MM.1S (cell line): Measurements from ENCODE around the gene OR2M5.

Source experiments
- DNase-seq: peaks from one replicate; pipeline ENCODE4 v3.0.0-alpha.2; 2015
- H2AFZ ChIP-seq: fragments of 300-600 bp; sonication (generic); 2 replicates; pipeline ENCODE4 v1.6.0; 2016; ENCODE audit warnings: antibody characterized with exemption, low read length
- H3F3A ChIP-seq: fragments of 300-600 bp; sonication (generic); 2 replicates; pipeline ENCODE4 v1.6.1; 2016; ENCODE audit warnings: mild to moderate bottlenecking, antibody characterized with exemption, low read length, moderate library complexity, mixed read lengths; ENCODE audit not compliant: insufficient read depth
- H3K27ac ChIP-seq: fragments of 300-600 bp; sonication (generic); 2 replicates; pipeline ENCODE4 v1.5.1; 2016; ENCODE audit warnings: mild to moderate bottlenecking, low read length
- H3K27me3 ChIP-seq: fragments of 300-600 bp; sonication (generic); replicated peaks from 2 replicates; pipeline ENCODE4 v1.6.0; 2016; ENCODE audit warnings: low read length; ENCODE audit not compliant: insufficient read depth
- H3K36me3 ChIP-seq: fragments of 300-600 bp; sonication (generic); replicated peaks from 2 replicates; pipeline ENCODE4 v1.6.1; 2016; ENCODE audit warnings: mild to moderate bottlenecking, low read length, mixed read lengths; ENCODE audit not compliant: insufficient read depth
- H3K4me1 ChIP-seq: fragments of 300-600 bp; sonication (generic); 2 replicates; pipeline ENCODE4 v1.6.1; 2016; ENCODE audit warnings: low read length, mixed read lengths
- H3K4me2 ChIP-seq: fragments of 300-600 bp; sonication (generic); 2 replicates; pipeline ENCODE4 v1.6.0; 2016; ENCODE audit warnings: low read depth, low read length
- H3K4me3 ChIP-seq: fragments of 300-600 bp; sonication (generic); 2 replicates; pipeline ENCODE4 v1.5.1; 2016; ENCODE audit warnings: low read length, mixed read lengths
- H3K79me2 ChIP-seq: fragments of 300-600 bp; sonication (generic); 2 replicates; pipeline ENCODE4 v1.6.1; 2016; ENCODE audit warnings: mixed run types, low read length, mixed read lengths
- H3K9ac ChIP-seq: fragments of 300-600 bp; sonication (generic); 2 replicates; pipeline ENCODE4 v1.6.1; 2016; ENCODE audit warnings: low read length, mixed read lengths
- H3K9me2 ChIP-seq: fragments of 300-600 bp; sonication (generic); replicated peaks from 2 replicates; pipeline ENCODE4 v1.6.1; 2016; ENCODE audit warnings: mild to moderate bottlenecking, low read length, mixed read lengths; ENCODE audit not compliant: insufficient read depth
- H3K9me3 ChIP-seq: fragments of 300-600 bp; sonication (generic); replicated peaks from 2 replicates; pipeline ENCODE4 v1.6.1; 2016; ENCODE audit warnings: mild to moderate bottlenecking, low read length, mixed read lengths; ENCODE audit not compliant: insufficient read depth
- H4K20me1 ChIP-seq: fragments of 300-600 bp; sonication (generic); 2 replicates; pipeline ENCODE4 v1.6.1; 2016; ENCODE audit warnings: mild to moderate bottlenecking, low read length, moderate library complexity, mixed read lengths; ENCODE audit not compliant: insufficient read depth
- EZH2 ChIP-seq: fragments of 300-600 bp; sonication (generic); optimal IDR thresholded peaks from 2 replicates; pipeline ENCODE3; 2017; ENCODE audit warnings: low read depth, mild to moderate bottlenecking, antibody characterized with exemption, low read length, mixed read lengths
- EZH2phosphoT487 ChIP-seq: fragments of 300-600 bp; sonication (generic); IDR thresholded peaks from 2 replicates; pipeline ENCODE4 v1.6.1; 2018; ENCODE audit warnings: antibody characterized with exemption, low read length
- TF ChIP-seq, protein P1 (sequence below): fragments of 300-600 bp; sonication (generic); IDR thresholded peaks from 2 replicates; pipeline ENCODE4 v1.5.1; 2016; ENCODE audit warnings: antibody characterized with exemption, low read length, mixed read lengths

The OR2M5 gene

GRCh38 chr1:248144513-248145198 lies at the start of gene OR2M5:
Gene OR2M5, plus strand, starts transcription at chr1:248145148. Its CDS starts 0 bp downstream, at chr1:248145148.
- no peak within 1 kb of the TSS for H3K4me2 ChIP-seq

DNA sequence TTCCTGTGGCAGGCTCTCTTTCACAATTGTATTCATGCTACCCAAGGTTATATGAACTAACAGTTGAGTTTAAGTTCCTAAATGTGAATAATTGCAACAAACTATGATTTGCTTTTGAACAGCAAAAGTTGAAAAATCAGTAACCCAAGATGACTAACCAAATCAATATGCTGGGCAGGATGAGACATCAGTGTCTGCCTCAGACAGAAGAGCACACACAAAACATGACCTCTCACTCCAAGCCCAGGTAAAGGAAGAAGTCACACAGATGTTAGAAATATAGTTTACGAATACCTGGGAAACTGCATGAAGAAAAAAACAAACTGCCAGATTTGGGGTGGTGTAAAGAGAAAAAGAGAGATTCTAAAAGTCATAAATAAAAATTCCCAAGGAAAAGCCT lies 46.4 kb upstream of the OR2M5 start:
- Histone ChIP-seq H3K9me3 (no peaks in the 10 kb centered on the region), H3K36me3 (no peaks in the 10 kb centered on the region), H3K79me2 (no peaks in the 10 kb centered on the region), H3K27ac (no peak overlapping the region), H2AFZ (no peak overlapping the region), H3K27me3 (no peaks in the 10 kb centered on the region), H3K4me3 (no peak overlapping the region), H3K9ac (no peak overlapping the region), H4K20me1 (no peaks in the 10 kb centered on the region), H3K4me2 (no peak overlapping the region), H3K4me1 (no peaks in the 10 kb centered on the region), H3K9me2 (no peaks in the 10 kb centered on the region), H3F3A (no peaks in the 10 kb centered on the region)
- no peak for DNase-seq
- TF ChIP-seq, protein P1, sequence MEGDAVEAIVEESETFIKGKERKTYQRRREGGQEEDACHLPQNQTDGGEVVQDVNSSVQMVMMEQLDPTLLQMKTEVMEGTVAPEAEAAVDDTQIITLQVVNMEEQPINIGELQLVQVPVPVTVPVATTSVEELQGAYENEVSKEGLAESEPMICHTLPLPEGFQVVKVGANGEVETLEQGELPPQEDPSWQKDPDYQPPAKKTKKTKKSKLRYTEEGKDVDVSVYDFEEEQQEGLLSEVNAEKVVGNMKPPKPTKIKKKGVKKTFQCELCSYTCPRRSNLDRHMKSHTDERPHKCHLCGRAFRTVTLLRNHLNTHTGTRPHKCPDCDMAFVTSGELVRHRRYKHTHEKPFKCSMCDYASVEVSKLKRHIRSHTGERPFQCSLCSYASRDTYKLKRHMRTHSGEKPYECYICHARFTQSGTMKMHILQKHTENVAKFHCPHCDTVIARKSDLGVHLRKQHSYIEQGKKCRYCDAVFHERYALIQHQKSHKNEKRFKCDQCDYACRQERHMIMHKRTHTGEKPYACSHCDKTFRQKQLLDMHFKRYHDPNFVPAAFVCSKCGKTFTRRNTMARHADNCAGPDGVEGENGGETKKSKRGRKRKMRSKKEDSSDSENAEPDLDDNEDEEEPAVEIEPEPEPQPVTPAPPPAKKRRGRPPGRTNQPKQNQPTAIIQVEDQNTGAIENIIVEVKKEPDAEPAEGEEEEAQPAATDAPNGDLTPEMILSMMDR = no peak
- TF ChIP-seq EZH2 = no peak
- TF ChIP-seq EZH2phosphoT487 = no peak

More at GRCh38 chr1:248144513-248145198, at the start of gene OR2M5:
- Histone ChIP-seq H3K9ac (no peak within 1 kb of the TSS), H3K27me3 (no peaks in the 10 kb centered on the region), H3K4me3 (no peak within 1 kb of the TSS), H2AFZ (no peak within 1 kb of the TSS), H3K9me3 (no peaks in the 10 kb centered on the region), H3K36me3 (no peaks in the 10 kb centered on the region), H3K79me2 (no peaks in the 10 kb centered on the region), H3F3A (peaks cover 4% of the 10 kb centered on the region; the same call in 1 of the 2 replicates), H3K4me1 (peaks cover 13% of the 10 kb centered on the region), H3K9me2 (no peaks in the 10 kb centered on the region), H3K27ac (no peak within 1 kb of the TSS), H4K20me1 (no peaks in the 10 kb centered on the region)
- TF ChIP-seq, protein P1 = no peak
- no peak for TF ChIP-seq EZH2
- peak; percentile 59 for DNase-seq

DNA sequence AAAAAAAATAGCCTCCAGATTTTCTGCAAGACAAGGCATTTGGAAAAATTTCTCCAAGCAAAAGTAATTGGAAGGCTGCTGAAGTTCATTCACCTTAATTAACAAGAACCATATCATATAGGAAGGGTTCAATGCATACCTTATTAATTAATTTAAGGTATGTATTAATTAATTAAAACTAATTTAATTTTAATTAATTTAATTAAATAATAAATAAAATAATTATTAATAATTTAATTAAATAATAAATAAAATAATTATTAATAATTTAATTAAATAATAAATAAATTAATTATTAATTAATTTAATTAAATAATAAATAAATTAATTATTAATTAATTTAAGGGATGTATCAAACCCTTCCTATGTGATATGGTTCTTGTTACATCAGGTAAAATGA lies 42.1 kb upstream of the OR2M5 start:
- Histone ChIP-seq H4K20me1 (no peaks in the 10 kb centered on the region), H3F3A (no peaks in the 10 kb centered on the region), H3K4me3 (no peak overlapping the region), H3K9me3 (no peaks in the 10 kb centered on the region), H3K4me1 (no peaks in the 10 kb centered on the region), H3K4me2 (no peak overlapping the region), H2AFZ (no peak overlapping the region), H3K27me3 (no peaks in the 10 kb centered on the region), H3K36me3 (no peaks in the 10 kb centered on the region), H3K9ac (no peak overlapping the region), H3K9me2 (no peaks in the 10 kb centered on the region), H3K79me2 (no peaks in the 10 kb centered on the region), H3K27ac (no peak overlapping the region)
- no peak for TF ChIP-seq EZH2phosphoT487
- no peak for TF ChIP-seq EZH2
- TF ChIP-seq, protein P1 = no peak
- DNase-seq = no peak
